CD8-positive, alpha-beta memory T cell (primary cell): ENCODE data around the gene KCNS1. TPM values are rescaled to one million over a fixed set of nuclear protein-coding genes. Genes with fewer than 3 reads are reported as not detected.

Experiments used
- CTCF ChIA-PET: fragments of 350-600 bp; sonication (Branson Sonifier 250); formaldehyde crosslinking; loops from one replicate; lab custom pipeline; 2021; ENCODE audit warnings: antibody characterized with exemption; lab: Charles Lee
- POLR2A ChIA-PET: fragments of 350-600 bp; sonication (Branson Sonifier 250); formaldehyde crosslinking; loops from one replicate; lab custom pipeline; 2021; ENCODE audit warnings: antibody characterized with exemption; lab: Charles Lee
- DNase-seq, 5 donors: peaks; one replicate each; pipeline versions ENCODE4 v3.0.0 to v3.0.0-alpha.2; 2020 to 2022; ENCODE audit warnings: mixed read lengths in 1 of 5
- H3K27ac ChIP-seq: one replicate; pipeline ENCODE4 v1.7.0; 2013; ENCODE audit warnings: low read depth, mild to moderate bottlenecking, low read length, moderate library complexity
- H3K27me3 ChIP-seq: 2 replicates; pipeline ENCODE4 v1.7.0; 2013; ENCODE audit warnings: low read length, mild to moderate bottlenecking; ENCODE audit not compliant: insufficient read depth, poor library complexity, severe bottlenecking
- H3K36me3 ChIP-seq: 2 replicates; pipeline ENCODE4 v1.7.0; 2013; ENCODE audit warnings: mild to moderate bottlenecking, low read length, moderate library complexity; ENCODE audit not compliant: insufficient read depth
- H3K4me1 ChIP-seq: 2 replicates; pipeline ENCODE4 v1.7.0; 2013; ENCODE audit warnings: mild to moderate bottlenecking, low read length, moderate library complexity; ENCODE audit not compliant: insufficient read depth
- H3K4me3 ChIP-seq: 2 replicates; pipeline ENCODE4 v1.7.0; 2013; ENCODE audit warnings: mild to moderate bottlenecking, low read length
- H3K9me3 ChIP-seq: 2 replicates; pipeline ENCODE4 v1.7.0; 2013; ENCODE audit warnings: mild to moderate bottlenecking, low read length
- H3K27ac Mint-ChIP-seq, 8 donors: one replicate each; pipeline ENCODE4 v1.8.0; 2020 to 2021; ENCODE audit warnings: mixed read lengths in 8 of 8, mild to moderate bottlenecking in 6 of 8, inconsistent platforms in 3 of 8, moderate library complexity in 3 of 8
- H3K27me3 Mint-ChIP-seq, 2 donors: one replicate each; pipeline ENCODE4 v1.8.0; 2020 to 2021; ENCODE audit warnings: mixed read lengths in 2 of 2, mild to moderate bottlenecking in 1 of 2, moderate library complexity in 1 of 2
- H3K36me3 Mint-ChIP-seq, 3 donors: one replicate each; pipeline ENCODE4 v1.8.0; 2020 to 2021; ENCODE audit warnings: mixed read lengths in 3 of 3, inconsistent platforms in 1 of 3, mild to moderate bottlenecking in 1 of 3
- H3K4me1 Mint-ChIP-seq, 3 donors: one replicate each; pipeline ENCODE4 v1.8.0; 2020 to 2021; ENCODE audit warnings: mixed read lengths in 3 of 3, inconsistent platforms in 1 of 3, mild to moderate bottlenecking in 1 of 3
- H3K4me3 Mint-ChIP-seq, 7 donors: one replicate each; pipeline ENCODE4 v1.8.0; 2020 to 2021; ENCODE audit warnings: mixed read lengths in 7 of 7, mild to moderate bottlenecking in 6 of 7, moderate library complexity in 4 of 7, inconsistent platforms in 2 of 7
- H3K9me3 Mint-ChIP-seq, 5 donors: one replicate each; pipeline ENCODE4 v1.8.0; 2020 to 2022; ENCODE audit warnings: mixed read lengths in 5 of 5, mild to moderate bottlenecking in 3 of 5, moderate library complexity in 2 of 5, inconsistent platforms in 1 of 5
- polyA plus RNA-seq: library from polyadenylated mRNA; unstranded; fragments of 300-500 nt; fragmentation: Illumina TruSeq; gene quantifications from one replicate; pipeline ENCODE4 v1.2.3, GENCODE V29; 2021
- total RNA-seq, 2 experiments: library from RNA; stranded (reverse); gene quantifications; one replicate each; pipeline ENCODE4 v1.2.3, GENCODE V29; 2021

The KCNS1 gene
- total and polyA plus RNA-seq, 3 experiments from 2014 or later = 0.16 to 0.28 TPM; not detected in 1

GRCh38 chr20:45077559-45077958 is 23.4 kb downstream of the KCNS1 start:
- Mint-ChIP-seq H3K9me3 (peaks cover 4 to 10% (median 6%) of the 10 kb centered on the region in 5 donors), H3K4me3 (no peak overlapping the region), H3K4me1 (peaks cover 9 to 21% (median 18%) of the 10 kb centered on the region in 3 donors), H3K27me3 (no peaks in the 10 kb centered on the region), H3K36me3 (peaks cover 35 to 92% (median 47%) of the 10 kb centered on the region in 3 donors), H3K27ac (peak overlapping the region in 1 of 8 donors; percentile 11)
- Histone ChIP-seq H3K9me3 (no peaks in the 10 kb centered on the region), H3K4me3 (no peak overlapping the region), H3K27me3 (no peaks in the 10 kb centered on the region), H3K27ac (no peak overlapping the region), H3K36me3 (peaks cover 67% of the 10 kb centered on the region), H3K4me1 (no peaks in the 10 kb centered on the region)
- ChIA-PET CTCF (interaction anchor here (1.2 to 1.8 kb wide), 3 partner anchors 9 to 33 kb away, joined by 3 to 7 read pairs (median 5); no protein-coding TSS in a partner anchor), POLR2A (no interaction called here)
- DNase-seq = no peak

GRCh38 chr20:45073221-45073620 is 27.7 kb downstream of the KCNS1 start:
- no peaks in the 10 kb centered on the region for H3K9me3 Mint-ChIP-seq
- no peaks in the 10 kb centered on the region for H3K27me3 ChIP-seq
- ChIA-PET CTCF (interaction anchor here (3.3 kb wide), 1 partner anchor 29 kb away, joined by 12 read pairs; no protein-coding TSS in a partner anchor), POLR2A (no interaction called here)
- no peak overlapping the region for H3K4me3 ChIP-seq
- no peak overlapping the region for H3K27ac ChIP-seq
- H3K4me1 Mint-ChIP-seq = peaks cover 41 to 59% (median 51%) of the 10 kb centered on the region in 3 donors
- H3K27ac Mint-ChIP-seq = peak overlapping the region in 7 of 8 donors; percentile 21 to 88 (median 66)
- H3K4me1 ChIP-seq = peaks cover 19% of the 10 kb centered on the region
- H3K9me3 ChIP-seq = no peaks in the 10 kb centered on the region
- H3K27me3 Mint-ChIP-seq = no peaks in the 10 kb centered on the region
- H3K36me3 Mint-ChIP-seq = peaks cover 8 to 87% (median 29%) of the 10 kb centered on the region in 3 donors
- no peak overlapping the region for H3K4me3 Mint-ChIP-seq
- H3K36me3 ChIP-seq = peaks cover 48% of the 10 kb centered on the region
- no peak for DNase-seq

GRCh38 chr20:45072066-45072465 is 28.9 kb downstream of the KCNS1 start:
- Histone ChIP-seq H3K9me3 (no peaks in the 10 kb centered on the region), H3K27me3 (no peaks in the 10 kb centered on the region), H3K4me3 (no peak overlapping the region), H3K36me3 (peaks cover 57% of the 10 kb centered on the region), H3K4me1 (peaks cover 28% of the 10 kb centered on the region), H3K27ac (no peak overlapping the region)
- H3K27me3 Mint-ChIP-seq = no peaks in the 10 kb centered on the region
- peaks cover 51 to 70% (median 62%) of the 10 kb centered on the region in 3 donors for H3K4me1 Mint-ChIP-seq
- peak overlapping the region in 5 of 8 donors; percentile 1 to 74 (median 63) for H3K27ac Mint-ChIP-seq
- ChIA-PET POLR2A (no interaction called here), CTCF (interaction anchor here (0.9 to 3.3 kb wide), 2 partner anchors 24 to 28 kb away, joined by 3 to 12 read pairs; no protein-coding TSS in a partner anchor)
- no peak for DNase-seq
- H3K4me3 Mint-ChIP-seq = no peak overlapping the region
- no peaks in the 10 kb centered on the region for H3K9me3 Mint-ChIP-seq
- H3K36me3 Mint-ChIP-seq = peaks cover 7 to 89% (median 29%) of the 10 kb centered on the region in 3 donors

DNA sequence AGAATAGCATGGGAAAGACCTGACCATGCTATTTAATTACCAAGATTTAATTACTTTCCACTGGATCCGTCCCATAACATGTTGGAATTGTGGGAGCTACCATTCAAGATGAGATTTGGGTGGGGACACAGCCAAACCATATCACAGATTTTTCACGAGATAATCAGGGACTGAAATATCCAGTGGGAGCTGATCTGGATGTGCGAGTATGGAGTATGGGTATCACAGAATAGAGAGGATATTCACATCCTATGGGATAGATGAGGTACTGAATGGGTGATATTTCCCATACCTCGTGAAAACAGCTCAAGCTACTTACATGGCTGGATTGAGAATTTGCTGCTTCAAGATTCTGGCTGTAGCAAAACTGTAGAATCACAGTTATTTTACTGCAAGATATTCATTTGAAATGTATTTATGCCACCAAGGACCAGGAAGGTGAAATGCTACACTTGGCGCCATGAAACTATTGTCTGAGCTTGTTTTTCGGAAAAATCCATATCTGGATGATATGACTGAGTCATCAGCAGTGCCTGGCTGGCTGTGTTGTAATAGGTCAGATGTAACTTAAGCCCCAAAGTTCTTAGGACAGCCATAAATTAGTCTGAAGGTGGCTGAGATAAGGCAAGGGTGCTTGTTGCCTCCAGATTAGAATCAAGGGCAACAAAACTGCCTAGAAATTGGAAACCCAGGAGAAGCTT is 29.8 kb downstream of the KCNS1 start:
- peaks cover 59 to 76% (median 70%) of the 10 kb centered on the region in 3 donors for H3K4me1 Mint-ChIP-seq
- H3K9me3 Mint-ChIP-seq = no peaks in the 10 kb centered on the region
- H3K27ac Mint-ChIP-seq = peak overlapping the region in 6 of 8 donors; percentile 22 to 69 (median 60)
- POLR2A ChIA-PET = interaction anchor here (0.6 kb wide), 1 partner anchor 35 kb away, joined by 3 read pairs; no protein-coding TSS in a partner anchor
- Histone ChIP-seq H3K36me3 (peaks cover 55% of the 10 kb centered on the region), H3K4me1 (peaks cover 32% of the 10 kb centered on the region), H3K27ac (no peak overlapping the region), H3K9me3 (no peaks in the 10 kb centered on the region), H3K4me3 (no peak overlapping the region), H3K27me3 (no peaks in the 10 kb centered on the region)
- no peak for DNase-seq
- CTCF ChIA-PET = interaction anchor here (1.6 to 3.3 kb wide), 2 partner anchors 24 to 27 kb away, joined by 4 to 12 read pairs; no protein-coding TSS in a partner anchor
- peaks cover 3 to 88% (median 25%) of the 10 kb centered on the region in 3 donors for H3K36me3 Mint-ChIP-seq
- H3K4me3 Mint-ChIP-seq = peak overlapping the region in 2 of 7 donors; percentile 10 to 45
- no peaks in the 10 kb centered on the region for H3K27me3 Mint-ChIP-seq

DNA sequence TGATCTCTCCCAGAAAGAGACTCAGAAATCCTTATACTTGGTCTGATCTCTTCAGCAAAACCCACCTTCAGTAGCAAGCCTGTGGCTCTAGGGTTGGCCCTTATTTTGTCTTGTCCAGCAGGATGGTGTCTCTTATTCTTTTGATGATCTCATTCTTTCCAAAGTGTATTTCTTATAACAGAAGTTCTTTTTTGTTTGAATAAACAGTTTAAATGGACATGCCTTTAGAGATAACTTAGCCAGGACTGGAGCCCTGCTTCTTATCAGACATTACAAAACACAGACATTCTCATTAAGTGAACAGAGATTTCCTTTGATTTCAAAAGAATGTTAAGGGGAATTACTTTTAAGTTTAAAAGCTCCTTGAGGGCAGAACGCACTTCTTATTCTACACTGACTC is 31.7 kb downstream of the KCNS1 start:
- Histone ChIP-seq H3K27ac (no peak overlapping the region), H3K4me3 (no peak overlapping the region), H3K36me3 (peaks cover 39% of the 10 kb centered on the region), H3K27me3 (no peaks in the 10 kb centered on the region), H3K4me1 (peaks cover 45% of the 10 kb centered on the region), H3K9me3 (no peaks in the 10 kb centered on the region)
- Mint-ChIP-seq H3K4me3 (peak overlapping the region in 1 of 7 donors; percentile 25), H3K4me1 (peaks cover 73 to 93% (median 87%) of the 10 kb centered on the region in 3 donors), H3K27me3 (no peaks in the 10 kb centered on the region), H3K36me3 (peaks cover 3 to 85% (median 18%) of the 10 kb centered on the region in 3 donors), H3K27ac (peak overlapping the region in 4 of 8 donors; percentile 5 to 75 (median 16)), H3K9me3 (no peaks in the 10 kb centered on the region)
- no peak for DNase-seq
- ChIA-PET POLR2A (no interaction called here), CTCF (interaction anchor here (1.6 kb wide), 1 partner anchor 26 kb away, joined by 4 read pairs; no protein-coding TSS in a partner anchor)

DNA sequence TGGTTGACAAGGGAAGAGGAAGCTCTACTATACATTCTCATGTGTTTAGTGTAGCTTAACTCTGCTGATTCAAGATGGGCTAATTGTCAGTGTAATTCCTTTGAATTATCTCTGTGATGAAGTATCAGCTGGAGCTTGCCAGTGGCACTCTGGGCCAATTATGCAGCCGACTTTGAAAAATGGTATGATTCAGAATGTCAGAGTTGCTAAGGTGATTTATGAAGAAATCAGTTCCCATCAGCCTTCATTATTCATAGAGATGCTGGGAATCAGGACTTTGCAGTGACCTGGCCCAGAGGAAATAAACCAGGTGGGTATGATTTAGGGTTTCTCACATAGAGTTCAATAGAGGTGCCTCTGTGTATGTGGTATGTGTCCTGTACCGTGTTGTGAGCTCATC is 33.4 kb downstream of the KCNS1 start:
- Histone ChIP-seq H3K4me1 (peaks cover 48% of the 10 kb centered on the region), H3K27me3 (no peaks in the 10 kb centered on the region), H3K36me3 (peaks cover 26% of the 10 kb centered on the region), H3K9me3 (no peaks in the 10 kb centered on the region), H3K4me3 (no peak overlapping the region), H3K27ac (no peak overlapping the region)
- no peak for DNase-seq
- H3K27ac Mint-ChIP-seq = peak overlapping the region in 2 of 8 donors; percentile 3 to 52
- ChIA-PET CTCF (interaction anchor here (1.5 to 2.4 kb wide), 2 partner anchors 24 to 56 kb away, joined by 3 to 6 read pairs; no protein-coding TSS in a partner anchor), POLR2A (no interaction called here)
- peaks cover 76 to 89% (median 89%) of the 10 kb centered on the region in 3 donors for H3K4me1 Mint-ChIP-seq
- no peaks in the 10 kb centered on the region for H3K27me3 Mint-ChIP-seq
- H3K36me3 Mint-ChIP-seq = peaks cover 8 to 79% (median 16%) of the 10 kb centered on the region in 3 donors
- no peak overlapping the region for H3K4me3 Mint-ChIP-seq
- H3K9me3 Mint-ChIP-seq = no peaks in the 10 kb centered on the region

DNA sequence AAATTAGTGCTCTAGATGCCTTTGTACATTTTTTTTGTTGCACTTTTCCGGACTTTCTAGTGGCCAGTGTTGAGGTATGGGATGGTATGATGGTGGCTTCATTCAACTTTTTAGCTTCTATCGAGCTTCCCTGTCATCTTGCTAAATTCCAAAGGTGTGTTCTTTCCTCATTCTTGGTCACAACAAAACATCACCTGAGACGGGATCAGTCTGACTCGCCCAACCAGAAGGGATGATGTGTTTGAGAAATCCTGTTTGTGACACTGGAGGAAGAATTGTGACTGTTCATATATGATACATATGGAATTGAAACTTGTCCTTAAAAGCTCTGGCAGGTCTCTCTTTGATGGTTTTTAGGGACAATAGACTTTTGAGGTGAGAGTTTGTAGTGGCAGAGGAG is 33.8 kb downstream of the KCNS1 start:
- H3K4me3 Mint-ChIP-seq = no peak overlapping the region
- Histone ChIP-seq H3K9me3 (no peaks in the 10 kb centered on the region), H3K27ac (no peak overlapping the region), H3K4me3 (no peak overlapping the region), H3K27me3 (no peaks in the 10 kb centered on the region), H3K36me3 (peaks cover 26% of the 10 kb centered on the region), H3K4me1 (peaks cover 48% of the 10 kb centered on the region)
- CTCF ChIA-PET = interaction anchor here (1.5 to 2.4 kb wide), 2 partner anchors 23 to 56 kb away, joined by 3 to 6 read pairs; no protein-coding TSS in a partner anchor
- peaks cover 77 to 88% (median 88%) of the 10 kb centered on the region in 3 donors for H3K4me1 Mint-ChIP-seq
- no peaks in the 10 kb centered on the region for H3K27me3 Mint-ChIP-seq
- H3K27ac Mint-ChIP-seq = peak overlapping the region in 3 of 8 donors; percentile 3 to 30 (median 10)
- DNase-seq = no peak
- H3K9me3 Mint-ChIP-seq = no peaks in the 10 kb centered on the region
- POLR2A ChIA-PET = no interaction called here
- peaks cover 8 to 77% (median 19%) of the 10 kb centered on the region in 3 donors for H3K36me3 Mint-ChIP-seq
